Fibroblast of peridontal ligament (primary cell): Measurements from ENCODE around the gene LCLAT1.
"Not testable (repeated sequence)": the region's sequence is repeated elsewhere in the genome, so short reads cannot be mapped to it uniquely, and the experiment has no call there.

ENCODE experiments used
- DNase-seq: peaks from one replicate; pipeline ENCODE4 v3.0.0-alpha.2; 2010; ENCODE audit errors: extremely low read depth

The LCLAT1 gene

GRCh38 chr2:30487603-30488002, 40.6 kb downstream of the LCLAT1 start:
- no peak for DNase-seq

- DNase-seq: peak; percentile 55
Measured at GRCh38 chr2:30488012-30488659, 41.1 kb downstream of the LCLAT1 start.

GRCh38 chr2:30491225-30491624, 44.2 kb downstream of the LCLAT1 start:
- DNase-seq: no peak

- DNase-seq: peak; percentile 56
Measured at GRCh38 chr2:30492185-30492584, 45.1 kb downstream of the LCLAT1 start.

GRCh38 chr2:30492619-30493018, 45.6 kb downstream of the LCLAT1 start:
- peak; percentile 43 for DNase-seq

GRCh38 chr2:30493440-30493839, 46.4 kb downstream of the LCLAT1 start:
- no peak for DNase-seq

- DNase-seq: not testable (repeated sequence)
Measured at GRCh38 chr2:30495896-30496295, 48.9 kb downstream of the LCLAT1 start.

- no peak for DNase-seq
Measured at GRCh38 chr2:30499681-30500080, 52.6 kb downstream of the LCLAT1 start.

GRCh38 chr2:30500699-30501098, 53.7 kb downstream of the LCLAT1 start:
- DNase-seq: no peak

- DNase-seq: no peak
Measured at GRCh38 chr2:30502310-30502709, 55.3 kb downstream of the LCLAT1 start.

GRCh38 chr2:30503007-30503694, 56.1 kb downstream of the LCLAT1 start:
- peak; percentile 26 for DNase-seq

GRCh38 chr2:30503695-30504052, 56.6 kb downstream of the LCLAT1 start:
- DNase-seq: no peak

- DNase-seq: peak; percentile 34
Measured at GRCh38 chr2:30504731-30505130, 57.7 kb downstream of the LCLAT1 start.

GRCh38 chr2:30505500-30506180, 58.6 kb downstream of the LCLAT1 start:
- no peak for DNase-seq

- DNase-seq: not testable (repeated sequence)
Measured at GRCh38 chr2:30507460-30507859, 60.4 kb downstream of the LCLAT1 start.

- DNase-seq: no peak
Measured at GRCh38 chr2:30509716-30510115, 62.7 kb downstream of the LCLAT1 start.

- DNase-seq: no peak
Measured at GRCh38 chr2:30510409-30510808, 63.4 kb downstream of the LCLAT1 start.

- DNase-seq: peak; percentile 60
Measured at GRCh38 chr2:30511122-30512083, 64.4 kb downstream of the LCLAT1 start.

- DNase-seq: no peak
Measured at GRCh38 chr2:30512243-30512886, 65.3 kb downstream of the LCLAT1 start.

GRCh38 chr2:30513649-30514048, 66.6 kb downstream of the LCLAT1 start:
- DNase-seq: not testable (repeated sequence)

GRCh38 chr2:30514134-30514847, 67.2 kb downstream of the LCLAT1 start:
- peak; percentile 71 for DNase-seq
